RWPE1 (cell line): ENCODE measurements around the gene INPP5F.

Source experiments
- CTCF ChIA-PET: fragments of 350-600 bp; sonication (Branson Sonifier 250); formaldehyde crosslinking; extraction: SDS; loops from one replicate; lab custom pipeline; 2021; lab: Yijun Ruan, JAX
- POLR2A ChIA-PET: fragments of 400-600 bp; formaldehyde crosslinking; extraction: SDS; loops from one replicate; lab custom pipeline; 2020; ENCODE audit warnings: antibody characterized with exemption; ENCODE audit not compliant: low non-redundant PET; lab: Yijun Ruan, JAX
- DNase-seq: peaks from one replicate; pipeline ENCODE4 v3.0.0; 2012; ENCODE audit warnings: low spot score
- H3K27ac ChIP-seq: fragments of 450-650 bp; 2 replicates; pipeline ENCODE4 v1.5.1; 2017
- TF ChIP-seq, protein P1 (sequence below): fragments of 450-650 bp; conservative IDR thresholded peaks from 2 replicates; pipeline ENCODE4 v1.5.1; 2017; ENCODE audit warnings: low read depth, mild to moderate bottlenecking

The INPP5F gene

DNA sequence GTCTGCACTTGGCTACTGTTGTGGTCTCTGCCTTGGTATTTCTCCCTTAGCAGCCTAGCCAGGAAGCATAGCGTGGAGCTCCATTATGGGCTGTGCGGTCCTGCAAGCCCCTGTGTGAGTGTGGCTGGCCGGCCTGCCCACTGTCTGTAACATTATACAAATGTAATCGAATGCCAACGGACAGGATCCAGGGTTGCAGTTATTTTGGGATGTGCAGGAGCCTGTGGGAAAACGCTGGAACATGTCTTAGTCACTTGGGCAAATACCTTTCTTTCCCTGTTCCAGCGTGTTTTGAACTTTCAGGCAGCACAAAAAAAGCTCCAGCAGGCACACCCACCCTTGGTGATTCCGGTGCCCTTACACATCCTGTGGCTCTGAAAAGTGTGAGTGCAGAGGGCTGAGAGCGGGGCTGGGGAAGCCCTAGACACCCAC, 45.2 kb upstream of the INPP5F start:
- POLR2A ChIA-PET, result interaction anchor here (0.8 to 2.1 kb wide), 5 partner anchors 23 to 45 kb away, joined by 3 to 6 read pairs (median 5); partner anchors contain the start of genes BAG3 and INPP5F
- CTCF ChIA-PET, result interaction anchor here (0.7 to 1.5 kb wide), 3 partner anchors 14 to 588 kb away, joined by 3 to 4 read pairs (median 3); no protein-coding TSS in a partner anchor
- peak; percentile 96 for DNase-seq
- TF ChIP-seq, protein P1, sequence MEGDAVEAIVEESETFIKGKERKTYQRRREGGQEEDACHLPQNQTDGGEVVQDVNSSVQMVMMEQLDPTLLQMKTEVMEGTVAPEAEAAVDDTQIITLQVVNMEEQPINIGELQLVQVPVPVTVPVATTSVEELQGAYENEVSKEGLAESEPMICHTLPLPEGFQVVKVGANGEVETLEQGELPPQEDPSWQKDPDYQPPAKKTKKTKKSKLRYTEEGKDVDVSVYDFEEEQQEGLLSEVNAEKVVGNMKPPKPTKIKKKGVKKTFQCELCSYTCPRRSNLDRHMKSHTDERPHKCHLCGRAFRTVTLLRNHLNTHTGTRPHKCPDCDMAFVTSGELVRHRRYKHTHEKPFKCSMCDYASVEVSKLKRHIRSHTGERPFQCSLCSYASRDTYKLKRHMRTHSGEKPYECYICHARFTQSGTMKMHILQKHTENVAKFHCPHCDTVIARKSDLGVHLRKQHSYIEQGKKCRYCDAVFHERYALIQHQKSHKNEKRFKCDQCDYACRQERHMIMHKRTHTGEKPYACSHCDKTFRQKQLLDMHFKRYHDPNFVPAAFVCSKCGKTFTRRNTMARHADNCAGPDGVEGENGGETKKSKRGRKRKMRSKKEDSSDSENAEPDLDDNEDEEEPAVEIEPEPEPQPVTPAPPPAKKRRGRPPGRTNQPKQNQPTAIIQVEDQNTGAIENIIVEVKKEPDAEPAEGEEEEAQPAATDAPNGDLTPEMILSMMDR, result no peak
- peak overlapping the region; percentile 98 for H3K27ac ChIP-seq

DNA sequence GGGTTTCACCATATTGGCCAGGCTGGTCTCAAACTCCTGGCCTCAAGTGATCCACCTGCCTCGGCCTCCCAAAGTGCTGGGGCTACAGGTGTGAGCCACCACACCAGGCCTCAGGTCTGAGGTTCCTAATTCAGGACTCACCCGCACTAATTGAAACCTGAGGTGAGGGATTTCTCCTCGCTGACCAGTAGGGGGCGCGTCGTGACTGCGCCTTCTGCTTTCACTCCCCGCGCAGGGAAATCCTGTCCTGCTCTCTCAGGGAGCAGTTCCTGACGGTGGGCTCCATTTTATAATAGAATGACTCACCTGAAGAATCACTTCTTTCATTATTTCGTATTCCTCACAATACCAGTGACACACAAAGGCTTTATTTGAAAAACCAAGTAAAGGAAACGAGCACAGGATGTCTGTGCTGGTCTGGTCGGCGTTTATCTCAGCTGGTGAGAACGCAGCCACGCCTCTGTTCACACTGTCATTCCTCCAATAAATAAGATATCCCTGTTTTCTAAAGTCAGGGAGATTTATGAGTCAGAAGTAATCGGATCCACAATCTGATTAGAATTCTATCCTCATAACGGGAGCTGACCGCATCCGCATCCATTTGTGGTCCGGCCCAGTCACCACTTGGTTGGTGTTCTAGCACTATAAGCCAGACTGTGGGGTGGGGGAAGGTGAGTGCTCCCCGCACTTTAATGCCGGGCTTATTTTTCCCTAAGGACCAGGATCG, 39.2 kb upstream of the INPP5F start:
- TF ChIP-seq, protein P1, result peak; percentile 94
- H3K27ac ChIP-seq, result peak overlapping the region; percentile 74
- CTCF ChIA-PET, result interaction anchor here (0.6 to 2.1 kb wide), 24 partner anchors 9 to 1901 kb away, joined by 3 to 11 read pairs (median 4); partner anchors contain the start of gene INPP5F
- peak; percentile 78 for DNase-seq
- POLR2A ChIA-PET, result no interaction called here

DNA sequence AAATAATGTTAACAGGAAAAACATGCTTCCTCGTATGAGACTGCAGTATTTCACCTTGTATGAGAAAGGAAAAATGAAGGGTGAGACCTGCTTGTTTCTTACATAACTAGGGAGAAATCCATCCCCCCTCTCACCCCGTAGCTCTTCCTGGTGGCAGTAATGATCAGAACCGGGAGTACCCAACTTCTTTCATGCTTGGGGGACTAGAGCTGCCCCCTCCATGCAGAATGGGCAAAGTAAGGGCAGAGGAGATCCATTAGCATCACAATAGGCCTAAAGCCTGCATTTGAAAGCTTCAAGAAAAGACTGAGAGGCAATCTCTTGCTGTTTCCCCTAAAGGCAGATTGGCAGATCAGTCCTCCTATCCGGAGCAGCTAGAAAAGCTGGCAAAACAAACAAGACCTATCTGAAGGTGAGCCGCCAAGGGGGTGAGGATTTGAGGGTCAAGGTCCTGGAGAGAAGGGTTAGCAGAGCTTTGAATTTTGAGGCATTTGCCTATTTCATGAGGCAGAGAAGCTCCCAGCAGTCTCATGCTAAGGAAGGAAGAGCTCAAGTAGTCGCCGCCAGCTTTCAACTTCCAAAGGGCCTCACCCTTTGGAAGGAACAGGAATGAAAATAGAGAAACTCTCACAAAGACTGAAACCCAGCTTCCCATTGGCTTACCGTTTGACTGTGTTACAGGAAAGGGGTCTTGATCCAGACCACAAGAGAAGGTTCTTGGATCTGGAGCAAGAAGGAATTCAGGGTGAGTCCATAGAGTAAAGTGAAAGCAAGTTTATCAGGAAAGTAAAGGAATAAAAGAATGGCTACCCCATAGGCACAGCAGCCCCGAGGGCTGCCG, 38.4 kb upstream of the INPP5F start:
- ChIA-PET POLR2A (no interaction called here), CTCF (interaction anchor here (0.6 to 2.1 kb wide), 15 partner anchors 8 to 188 kb away, joined by 3 to 11 read pairs (median 4); no protein-coding TSS in a partner anchor)
- TF ChIP-seq, protein P1, result no peak
- DNase-seq, result no peak
- H3K27ac ChIP-seq, result peak overlapping the region; percentile 74

DNA sequence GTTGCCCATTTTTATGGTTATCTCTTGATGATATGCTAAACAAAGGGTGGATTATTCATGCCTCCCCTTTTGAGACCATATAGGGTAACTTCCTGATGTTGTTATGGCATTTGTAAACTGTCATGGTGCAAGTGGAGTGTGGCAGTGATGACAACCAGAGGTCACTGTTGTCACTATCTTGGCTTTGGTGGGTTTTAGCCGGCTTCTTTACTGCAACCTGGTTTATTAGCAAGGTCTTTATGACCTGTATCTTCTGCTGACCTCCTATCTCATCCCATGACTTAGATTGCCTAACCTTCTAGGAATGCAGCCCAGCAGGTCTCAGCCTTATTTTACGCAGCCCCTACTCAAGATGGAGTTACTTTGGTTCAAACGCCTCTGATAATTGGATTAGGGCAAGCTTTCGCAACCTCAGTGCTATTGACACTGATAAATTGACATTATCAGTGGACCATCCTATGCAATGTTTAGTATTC, 37.8 kb upstream of the INPP5F start:
- DNase-seq, result no peak
- ChIA-PET CTCF (interaction anchor here (0.6 to 1.4 kb wide), 6 partner anchors 62 to 1106 kb away, joined by 3 to 6 read pairs (median 5); no protein-coding TSS in a partner anchor), POLR2A (no interaction called here)
- TF ChIP-seq, protein P1, result no peak
- no peak overlapping the region for H3K27ac ChIP-seq

DNA sequence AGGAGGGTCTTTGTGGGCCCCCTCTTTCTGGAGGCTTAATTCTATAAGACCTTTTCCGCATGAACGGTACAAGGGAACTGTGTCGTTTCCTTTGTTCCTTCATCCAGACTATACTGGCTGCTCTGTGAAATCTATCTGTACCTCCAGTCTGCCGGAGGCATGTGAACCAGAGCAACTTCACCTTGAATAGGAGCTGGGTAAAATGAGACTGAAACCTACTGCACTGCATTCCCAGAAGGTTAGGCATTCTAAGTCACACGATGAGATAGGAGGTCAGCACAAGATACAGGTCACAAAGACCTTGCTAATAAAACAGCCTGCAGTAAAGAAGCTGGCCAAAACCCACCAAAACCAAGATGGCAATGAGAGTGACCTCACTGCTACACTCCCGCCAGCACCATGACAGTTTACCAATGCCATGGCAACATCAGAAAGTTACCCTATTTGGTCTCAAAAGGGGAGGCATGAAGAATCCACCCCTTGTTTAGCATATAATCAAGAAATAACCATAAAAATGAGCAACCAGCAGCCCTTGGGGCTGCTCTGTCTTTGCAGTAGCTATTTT, 36.8 kb upstream of the INPP5F start:
- CTCF ChIA-PET, result interaction anchor here (0.6 kb wide), 1 partner anchor 28 kb away, joined by 3 read pairs; no protein-coding TSS in a partner anchor
- no peak overlapping the region for H3K27ac ChIP-seq
- TF ChIP-seq, protein P1, result no peak
- no peak for DNase-seq
- POLR2A ChIA-PET, result interaction anchor here (0.6 to 0.7 kb wide), 2 partner anchors 32 to 37 kb away, joined by 3 to 5 read pairs; no protein-coding TSS in a partner anchor
